Esophagus mucosa (tissue), 1 donor: ENCODE results near the gene NLK. TPM values are rescaled to one million over a fixed set of nuclear protein-coding genes. Genes with fewer than 3 reads are reported as not detected.
"Not testable (repeated sequence)": the region's sequence is repeated elsewhere in the genome, so short reads cannot be mapped to it uniquely, and the experiment has no call there.

ENCODE experiments used
- ATAC-seq: fragments of 200-7000 bp; cut with Tn5 transposase; one replicate; pipeline ENCODE4 v1.9.1; 2020
- total RNA-seq: library from RNA; stranded (reverse); gene quantifications from one replicate; pipeline ENCODE4 v1.2.4, GENCODE V29; 2023
- donor health status: DM: yes; HTN: yes; CAD: no.

Gene NLK
- total RNA-seq, 1 donor from 2014 or later, result 6.7 TPM

GRCh38 chr17:28117304-28117703, 74.8 kb downstream of the NLK start:
- no peak for ATAC-seq

GRCh38 chr17:28118362-28118761, 75.9 kb downstream of the NLK start:
- no peak for ATAC-seq

DNA sequence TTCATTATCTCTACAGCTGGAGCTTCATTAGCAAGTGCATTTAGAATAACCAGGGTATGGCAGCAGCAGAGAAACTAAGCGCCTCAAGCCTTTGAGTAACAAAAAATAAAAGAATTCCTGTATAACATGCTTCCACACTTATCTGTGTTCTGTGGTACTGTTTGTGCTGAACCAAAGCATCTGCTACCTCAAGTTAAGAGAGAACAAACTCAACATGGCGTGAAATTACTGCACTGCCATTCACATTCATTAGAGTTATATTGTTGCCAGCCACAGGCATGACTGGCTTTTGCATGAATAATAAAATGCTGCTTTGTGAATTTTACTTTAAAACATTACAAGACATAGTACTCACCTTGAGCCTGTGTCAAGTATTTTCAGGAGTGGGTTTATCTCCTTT, 76.6 kb downstream of the NLK start:
- no peak for ATAC-seq

DNA sequence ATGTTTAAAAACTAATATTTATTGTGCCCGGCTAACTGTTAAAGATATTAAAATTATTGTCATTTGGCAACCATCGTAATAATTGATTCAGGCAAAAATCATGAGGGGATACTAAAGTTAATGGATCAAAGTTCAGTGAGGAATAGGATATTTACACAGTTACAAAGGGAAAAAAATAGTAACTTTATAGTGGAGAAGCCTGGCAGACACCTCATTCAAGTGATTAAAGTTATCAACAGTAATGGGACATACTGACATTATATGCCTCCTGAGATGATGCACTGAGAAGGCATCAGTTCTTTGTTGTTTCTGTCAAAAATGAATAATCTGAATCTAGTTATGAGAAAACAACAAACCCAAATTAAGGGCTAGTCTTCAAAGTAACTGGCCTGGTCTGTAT, 77.1 kb downstream of the NLK start:
- no peak for ATAC-seq

- no peak for ATAC-seq
Observed at GRCh38 chr17:28120766-28121165, 78.3 kb downstream of the NLK start.

DNA sequence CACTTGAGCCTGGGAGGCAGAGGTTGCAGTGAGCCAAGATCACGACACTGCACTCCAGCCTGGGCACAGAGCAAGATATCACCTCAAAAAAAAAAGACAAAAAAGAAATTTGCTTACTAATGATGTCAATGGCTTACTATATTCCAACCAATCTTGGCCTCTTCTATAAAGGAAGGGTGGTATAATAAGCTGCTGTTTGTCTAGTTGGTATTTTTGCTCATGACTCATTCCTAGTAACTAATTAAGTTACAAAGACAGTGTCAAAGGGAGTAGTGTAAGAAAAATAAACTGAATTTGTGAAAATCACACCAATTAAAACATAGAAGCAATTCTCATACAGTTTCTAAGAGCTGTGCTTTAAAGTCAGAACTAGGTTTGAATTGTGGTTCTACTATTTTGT, 82.5 kb downstream of the NLK start:
- no peak for ATAC-seq

DNA sequence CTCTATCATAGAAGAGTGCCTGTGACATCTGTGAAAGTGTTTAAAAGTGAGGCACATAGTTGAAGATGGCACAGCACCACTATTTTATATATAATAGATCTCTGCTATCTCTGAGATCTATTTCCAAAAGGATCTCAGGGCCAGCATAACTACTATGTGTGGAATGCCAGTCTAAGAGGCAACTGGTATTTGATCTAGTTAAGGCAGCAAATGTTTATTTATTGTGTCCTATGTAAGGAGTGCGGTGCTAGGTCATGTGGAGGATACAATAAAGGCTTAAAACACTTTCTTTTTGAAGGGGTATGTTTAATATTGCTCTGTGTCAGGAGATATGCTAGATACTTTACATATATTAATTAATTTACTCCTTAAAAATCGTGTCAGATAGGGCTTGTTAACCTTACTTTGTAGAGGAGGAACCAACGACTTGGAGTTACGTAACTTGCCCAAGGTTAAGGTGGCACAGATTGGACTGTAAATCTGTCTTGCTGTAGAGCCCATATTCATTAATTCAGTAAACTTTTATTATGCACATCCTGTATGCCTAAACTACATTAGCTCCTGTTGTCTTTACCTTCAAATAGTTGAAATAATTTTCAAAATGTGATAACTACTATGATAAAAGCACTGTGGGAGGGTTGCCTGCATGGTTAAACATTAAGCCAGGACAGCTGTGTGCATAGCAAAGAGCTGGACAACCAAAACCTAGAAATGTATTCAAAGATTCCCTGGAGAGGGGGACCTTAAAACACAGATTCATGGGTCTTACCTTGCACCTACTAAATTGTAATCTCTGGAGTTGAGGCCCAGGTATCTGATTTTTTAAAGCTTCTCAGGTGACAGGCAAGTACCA, 83.3 kb downstream of the NLK start:
- no peak for ATAC-seq

DNA sequence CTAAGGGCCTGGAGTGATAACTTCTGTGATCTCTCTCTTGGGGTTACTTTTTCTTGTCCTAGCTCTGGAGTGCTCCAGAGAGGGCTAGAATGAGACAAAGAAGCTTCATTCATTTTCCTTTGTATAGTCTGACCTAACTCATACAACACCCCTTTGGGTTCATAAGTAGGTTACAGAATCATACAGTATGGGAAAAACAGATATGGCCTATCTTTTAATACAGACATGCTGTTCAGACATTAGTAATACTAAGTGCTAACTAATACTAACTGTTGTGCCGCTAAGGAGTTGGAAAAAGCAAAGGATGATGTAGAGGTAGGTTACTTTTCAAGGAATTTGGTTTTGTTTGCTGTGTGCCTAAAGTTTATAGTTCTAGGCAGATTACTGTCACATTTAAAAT, 84.7 kb downstream of the NLK start:
- ATAC-seq, result no peak

DNA sequence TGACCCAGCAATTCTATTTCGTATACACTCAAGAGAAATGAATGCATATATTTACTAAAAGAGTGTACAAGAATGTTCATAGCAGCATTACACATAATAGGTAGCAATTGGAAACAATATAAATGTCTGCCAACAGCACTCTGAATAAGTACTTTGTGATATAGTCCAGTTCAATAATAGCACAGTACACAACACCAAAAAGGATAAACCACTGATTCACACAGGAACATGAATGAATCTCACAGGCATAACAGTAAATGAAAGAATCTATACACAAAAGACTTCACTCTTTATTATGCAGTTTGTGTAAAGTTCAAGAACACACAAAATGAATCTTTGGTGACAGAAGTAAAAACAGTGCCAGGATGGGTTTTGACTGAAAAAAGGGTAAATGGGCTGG, 86.3 kb downstream of the NLK start:
- ATAC-seq, result no peak

DNA sequence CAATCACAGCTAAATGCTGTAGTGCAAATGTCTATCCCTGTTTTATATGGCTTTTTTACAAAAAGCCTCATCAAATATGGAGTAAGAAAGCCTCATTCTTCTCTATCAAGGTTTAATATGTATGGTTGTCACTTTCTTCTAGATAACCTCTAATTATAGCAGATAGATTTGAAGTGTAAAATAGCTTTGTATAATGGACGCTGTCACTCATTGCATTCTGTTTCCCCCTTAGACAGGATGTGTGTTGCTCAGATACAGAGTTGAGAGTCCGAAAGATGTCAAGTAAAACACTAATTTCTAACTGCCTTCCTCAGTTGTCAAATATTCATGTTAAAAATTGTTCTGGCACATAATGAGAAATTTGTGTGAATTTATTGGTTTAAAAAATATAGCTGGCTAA, 88.0 kb downstream of the NLK start:
- ATAC-seq, result no peak

- no peak for ATAC-seq
Observed at GRCh38 chr17:28131599-28131998, 89.1 kb downstream of the NLK start.

- ATAC-seq, result peak; percentile 87
Observed at GRCh38 chr17:28133562-28133970, 91.1 kb downstream of the NLK start.

DNA sequence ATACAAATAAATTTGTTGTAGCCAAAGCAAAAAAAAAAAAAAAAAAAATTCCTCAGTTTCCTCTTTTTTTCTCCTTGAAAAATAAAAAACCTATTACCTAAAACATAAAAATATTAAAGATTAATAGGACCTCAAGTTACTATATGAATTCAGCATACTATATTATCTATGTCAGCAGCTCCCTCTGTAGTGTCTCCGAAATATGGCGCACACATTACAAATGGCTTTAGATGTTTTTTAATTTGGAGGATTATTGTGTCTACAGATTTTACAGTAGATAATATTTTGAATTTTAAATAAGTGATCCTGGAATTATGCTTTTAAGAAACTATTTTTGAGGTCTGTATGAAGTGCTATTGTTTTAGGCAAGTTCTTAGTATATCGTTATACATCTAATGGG, 94.4 kb downstream of the NLK start:
- ATAC-seq, result no peak

DNA sequence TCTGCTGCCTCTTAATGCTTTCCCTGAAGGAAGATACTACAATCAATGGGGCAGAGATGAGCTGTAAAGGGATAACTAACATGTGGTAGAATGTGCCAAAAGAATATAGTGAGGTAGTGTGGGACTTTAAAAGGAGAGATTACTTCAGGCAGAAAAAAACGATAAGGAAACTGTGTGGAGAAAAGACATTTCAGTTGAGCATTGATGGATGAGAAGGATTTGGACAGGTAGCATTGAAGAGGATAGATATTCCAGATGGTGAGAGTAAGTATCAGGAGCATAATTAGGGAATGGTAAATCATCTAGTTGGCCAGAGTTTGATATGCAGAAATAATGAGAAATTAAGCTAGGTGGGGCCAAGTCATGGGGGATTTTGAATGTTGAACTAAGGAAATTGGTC, 97.3 kb downstream of the NLK start:
- no peak for ATAC-seq

GRCh38 chr17:28141313-28141712, 98.8 kb downstream of the NLK start:
- ATAC-seq, result no peak

- ATAC-seq, result no peak
Observed at GRCh38 chr17:28141773-28142172, 99.3 kb downstream of the NLK start.

- ATAC-seq, result no peak
Observed at GRCh38 chr17:28142305-28142704, 99.8 kb downstream of the NLK start.

DNA sequence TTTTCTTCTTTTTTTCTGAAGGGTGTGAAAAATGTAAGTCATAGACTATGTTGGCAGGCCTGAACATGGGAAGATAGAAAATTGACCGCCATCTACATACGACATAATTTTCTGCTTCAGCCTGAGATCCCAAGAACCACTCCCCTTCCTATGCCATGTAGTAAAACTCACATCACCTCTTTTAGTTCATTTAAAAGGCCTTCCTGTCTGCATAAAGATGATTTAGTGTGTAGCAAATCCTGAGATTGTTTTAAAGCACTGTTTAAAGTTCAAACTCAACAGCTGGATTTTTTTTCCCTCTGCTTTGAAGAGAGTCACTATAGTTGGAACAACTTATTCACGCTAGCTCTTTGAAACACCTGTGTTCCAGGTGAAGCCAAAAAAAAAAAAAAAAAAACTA, 101.5 kb downstream of the NLK start:
- ATAC-seq, result no peak

DNA sequence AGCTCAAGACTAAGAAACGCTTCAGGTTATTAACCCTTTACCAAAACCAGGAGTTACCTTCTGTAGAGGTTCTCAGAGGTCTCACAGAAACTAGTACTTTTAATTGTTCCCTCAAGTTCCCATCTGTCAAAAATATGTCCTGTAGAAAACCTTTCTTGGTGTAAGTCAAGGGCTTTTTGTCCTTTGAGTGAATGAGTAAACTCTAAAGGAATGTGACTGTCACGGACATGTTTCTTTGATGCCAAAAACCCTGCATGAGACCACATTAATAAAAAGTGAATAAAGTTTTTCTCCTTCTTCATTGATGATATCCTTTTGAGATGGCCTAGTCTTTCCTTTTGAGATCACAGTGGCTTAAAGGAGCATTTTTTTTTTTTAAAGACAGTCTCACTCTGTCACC, 102.9 kb downstream of the NLK start:
- ATAC-seq, result no peak

DNA sequence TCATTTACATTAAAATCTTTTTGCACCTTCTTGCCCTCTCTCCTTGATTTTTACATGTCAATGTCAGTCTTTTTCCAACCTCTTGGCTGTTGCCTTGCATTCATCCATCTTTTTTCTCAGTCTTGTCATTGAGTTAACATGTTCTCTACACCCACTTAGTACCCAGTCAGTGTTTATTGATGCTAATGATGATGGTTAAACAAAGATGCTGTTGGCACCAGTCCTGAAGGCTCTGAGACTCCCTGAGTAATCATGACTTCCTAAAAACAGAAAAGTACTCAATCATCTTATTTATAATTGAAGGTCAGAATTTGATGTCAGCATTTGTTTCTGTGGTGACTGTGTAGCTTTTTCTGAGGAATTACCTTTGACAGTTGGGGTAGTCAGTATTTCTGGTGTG, 104.5 kb downstream of the NLK start:
- no peak for ATAC-seq

DNA sequence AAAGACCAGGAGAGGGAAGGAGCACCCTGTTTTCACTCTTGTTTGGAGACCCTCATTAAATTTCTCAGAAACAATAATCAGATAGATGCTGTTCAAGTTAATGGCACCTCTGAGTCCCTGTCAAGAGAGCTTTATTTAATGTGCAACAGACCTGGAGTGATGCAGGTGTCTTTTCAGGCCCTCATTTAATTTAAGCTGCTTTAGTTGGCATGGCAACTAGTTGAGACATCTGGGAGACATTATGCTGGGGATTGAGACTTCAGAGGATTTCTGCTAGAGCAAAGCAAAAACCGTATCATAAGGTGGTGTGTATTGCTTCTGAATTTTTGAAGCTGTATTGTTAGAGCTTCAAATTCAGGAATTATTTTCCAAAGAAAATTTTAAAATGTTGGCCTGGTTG, 108.5 kb downstream of the NLK start:
- ATAC-seq, result no peak

DNA sequence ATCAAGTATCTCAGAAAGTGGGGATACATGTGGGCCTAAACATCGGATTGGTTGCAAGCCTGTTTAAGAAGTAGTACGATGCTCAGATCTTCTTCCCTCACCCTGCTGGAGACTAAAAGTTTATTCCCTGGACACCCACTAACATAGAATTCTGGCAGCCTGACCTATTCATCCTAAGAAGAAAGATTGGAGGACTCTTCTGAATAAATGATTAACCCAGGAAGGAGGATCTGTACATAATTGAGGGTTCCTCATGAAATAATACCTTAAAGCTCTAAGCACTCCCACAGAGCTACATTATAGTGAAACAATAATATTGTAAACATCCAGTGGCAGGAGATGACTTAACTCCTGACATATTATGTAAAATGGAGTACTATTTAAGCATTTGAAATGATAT, 111.7 kb downstream of the NLK start:
- no peak for ATAC-seq

DNA sequence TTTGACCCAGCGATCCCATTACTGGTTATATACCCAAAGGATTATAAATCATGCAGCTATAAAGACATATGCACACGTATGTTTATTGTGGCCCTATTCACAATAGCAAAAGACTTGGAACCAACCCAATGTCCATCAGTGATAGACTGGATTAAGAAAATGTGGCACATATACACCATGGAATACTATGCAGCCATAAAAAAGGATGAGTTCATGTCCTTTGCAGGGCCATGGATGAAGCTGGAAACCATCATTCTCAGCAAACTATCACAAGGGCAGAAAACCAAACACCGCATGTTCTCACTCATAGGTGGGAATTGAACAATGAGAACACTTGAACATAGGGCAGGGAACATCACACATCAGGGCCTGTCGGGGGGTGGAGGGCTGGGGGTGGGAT, 112.9 kb downstream of the NLK start:
- ATAC-seq, result not testable (repeated sequence)

- no peak for ATAC-seq
Observed at GRCh38 chr17:28159004-28159403, 116.5 kb downstream of the NLK start.

DNA sequence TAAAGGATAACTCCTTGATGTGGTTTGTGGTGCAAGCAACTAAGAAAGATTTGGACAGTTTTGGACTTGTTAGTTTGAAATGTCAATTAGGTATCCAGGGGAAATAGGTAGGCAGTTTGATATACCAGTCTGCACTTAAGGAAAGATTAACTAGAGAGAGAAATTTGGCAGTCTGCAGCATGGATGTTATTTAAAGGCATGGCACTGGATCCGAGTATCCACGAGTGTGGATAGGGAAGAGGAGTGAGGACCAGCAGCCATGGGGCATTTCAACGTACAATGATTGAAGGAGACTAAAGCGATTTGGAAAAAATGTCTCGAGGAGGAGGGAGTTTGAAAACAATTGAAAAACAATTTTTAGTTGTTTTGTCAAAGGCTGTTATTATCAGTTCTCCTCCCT, 117.4 kb downstream of the NLK start:
- ATAC-seq, result no peak
